HepG2 (cell line): Measurements from ENCODE around the gene ARFGEF3. TPM values are rescaled to one million over a fixed set of nuclear protein-coding genes. Genes with fewer than 3 reads are reported as not detected.

Experiments used
- ATAC-seq: fragments of 200-7000 bp; cut with Tn5 transposase; 3 replicates; pipeline ENCODE4 v1.9.1; 2020; ENCODE audit warnings: mild to moderate bottlenecking, moderate library complexity
- BruUV-seq: library from RNA; stranded (reverse); fragments of 400-500 nt; replicated peaks from 2 replicates; lab custom pipeline; 2021; lab: Mats Ljungman, UMichigan
- CTCF ChIA-PET: fragments of 300-600 bp; formaldehyde crosslinking; extraction: SDS; loops from one replicate; lab custom pipeline; 2021; ENCODE audit warnings: low total read pairs, inconsistent platforms, low intra/inter-chr PET ratio; lab: Yijun Ruan, JAX
- POLR2A ChIA-PET: fragments of 350-600 bp; sonication (Branson Sonifier 250); formaldehyde crosslinking; loops from one replicate; lab custom pipeline; 2020; ENCODE audit warnings: antibody characterized with exemption, inconsistent platforms; lab: Yijun Ruan, JAX
- DNase-seq: peaks from one replicate; pipeline ENCODE4 v3.0.0-alpha.2; 2015; ENCODE audit warnings: low spot score
- FAIRE-seq: peaks from 3 replicates; lab custom pipeline; 2011; peaks lifted over from hg19 to GRCh38; lab: Jason Lieb, UNC
- H2AFZ ChIP-seq: one replicate; pipeline ENCODE4 v1.6.1; 2011; ENCODE audit warnings: low read length, inconsistent platforms
- H3K27ac ChIP-seq: fragments of 300-600 bp; 3 replicates; pipeline ENCODE4 v1.8.0; 2011; ENCODE audit warnings: mixed run types, mild to moderate bottlenecking, mixed read lengths, low read length, inconsistent platforms; ENCODE audit not compliant: insufficient read depth; ENCODE audit errors: extremely low read length
- H3K27me3 ChIP-seq, 2 experiments: fragments of 200-600 bp in 1 of 2; 2 replicates in 1 of 2; 3 replicates in 1 of 2; pipeline versions ENCODE4 v1.6.0 to v1.8.0; 2011; ENCODE audit warnings: low read length in 2 of 2, mild to moderate bottlenecking in 2 of 2, moderate library complexity in 2 of 2, inconsistent platforms in 1 of 2; ENCODE audit not compliant: insufficient read depth in 2 of 2, control insufficient read depth in 1 of 2
- H3K36me3 ChIP-seq, 2 experiments: fragments of 200-600 bp in 1 of 2; replicated peaks in 1 of 2; 2 replicates in 1 of 2; 3 replicates in 1 of 2; pipeline versions ENCODE4 v1.5.1 to v1.8.0; 2011; ENCODE audit warnings: low read length in 2 of 2, inconsistent platforms in 1 of 2; ENCODE audit not compliant: insufficient read depth in 2 of 2, control insufficient read depth in 1 of 2
- H3K4me1 ChIP-seq: 2 replicates; pipeline ENCODE4 v1.5.1; 2012; ENCODE audit warnings: low read length, inconsistent platforms; ENCODE audit not compliant: insufficient read depth
- H3K4me2 ChIP-seq: 2 replicates; pipeline ENCODE4 v1.6.0; 2011; ENCODE audit warnings: low read depth, low read length, inconsistent platforms
- H3K4me3 ChIP-seq, 3 experiments: fragments of 200-600 bp in 1 of 3; sonication (generic), shearing (Covaris generic) in 1 of 3; replicated peaks in 1 of 3; 2 replicates each; pipeline ENCODE4 v1.5.1; 2011 to 2016; ENCODE audit warnings: low read length in 3 of 3, inconsistent platforms in 2 of 3, low read depth in 2 of 3, mild to moderate bottlenecking in 2 of 3, control low read depth in 1 of 3, mixed read lengths in 1 of 3; ENCODE audit not compliant: insufficient read depth in 1 of 3
- H3K79me2 ChIP-seq: one replicate; pipeline ENCODE4 v1.6.1; 2011; ENCODE audit warnings: low read length, inconsistent platforms; ENCODE audit not compliant: insufficient read depth
- H3K9ac ChIP-seq: 2 replicates; pipeline ENCODE4 v1.6.0; 2011; ENCODE audit warnings: mild to moderate bottlenecking, low read depth, low read length, inconsistent platforms; ENCODE audit not compliant: insufficient read depth
- H3K9me3 ChIP-seq: 2 replicates; pipeline ENCODE4 v1.5.1; 2012; ENCODE audit warnings: mild to moderate bottlenecking, low read length
- H4K20me1 ChIP-seq: 2 replicates; pipeline ENCODE4 v1.6.0; 2011; ENCODE audit warnings: inconsistent platforms, mild to moderate bottlenecking, low read length, moderate library complexity; ENCODE audit not compliant: insufficient read depth
- ELF1 ChIP-seq: sonication (generic); formaldehyde crosslinking; IDR thresholded peaks from 2 replicates; pipeline ENCODE4 v1.4.0; 2020; ENCODE audit warnings: missing genetic modification reagents
- IKZF4 ChIP-seq: sonication (generic); formaldehyde crosslinking; IDR thresholded peaks from 2 replicates; pipeline ENCODE4 v1.5.1; 2020; ENCODE audit warnings: borderline replicate concordance, mild to moderate bottlenecking, low read depth, missing genetic modification reagents; ENCODE audit errors: not compliant biosample characterization
- IKZF5 ChIP-seq: IDR thresholded peaks from 2 replicates; pipeline ENCODE4 v1.6.1; 2018; ENCODE audit warnings: missing genetic modification reagents, mild to moderate bottlenecking, missing compliant biosample characterization
- ZNF263 ChIP-seq: sonication (generic); formaldehyde crosslinking; IDR thresholded peaks from 2 replicates; pipeline ENCODE4 v1.4.0; 2020; ENCODE audit warnings: missing genetic modification reagents
- ZNF484 ChIP-seq: sonication (generic); formaldehyde crosslinking; IDR thresholded peaks from 2 replicates; pipeline ENCODE4 v1.5.1; 2020; ENCODE audit warnings: mild to moderate bottlenecking, low read depth, missing genetic modification reagents, borderline replicate concordance
- ZNF674 ChIP-seq: sonication (generic); formaldehyde crosslinking; IDR thresholded peaks from 2 replicates; pipeline ENCODE4 v1.5.0; 2020; ENCODE audit warnings: low read depth, mild to moderate bottlenecking, missing genetic modification reagents
- ZUFSP ChIP-seq: sonication (generic); formaldehyde crosslinking; IDR thresholded peaks from 2 replicates; pipeline ENCODE4 v1.9.0; 2021; ENCODE audit warnings: missing genetic modification reagents, mild to moderate bottlenecking, borderline replicate concordance
- WGBS: methylation state at CpG from one replicate; pipeline ENCODE4 v1.1.6; 2017; ENCODE audit warnings: low lambda C conversion rate; 5-methylcytosine and 5-hydroxymethylcytosine counted together
- in situ Hi-C: cut with HindIII; loops from 2 replicates; pipeline ENCODE4 v1.10.0; 2017; ENCODE audit warnings: low pct_unique_long_range_greater_than_20kb; ENCODE audit not compliant: extremely low pct_ligation_motif_present
- intact Hi-C: fragments of 100-400 bp; cut with micrococcal nuclease; formaldehyde crosslinking; loops from one replicate; pipeline ENCODE4 v1.10.0; 2022; ENCODE audit not compliant: unreplicated experiment
- polyA plus RNA-seq, 8 experiments: library from polyadenylated mRNA; depleted of rRNA in 3 of 8; stranded (reverse) in 7 of 8; unstranded in 1 of 8; fragments of >200 nt; fragmentation: Illumina TruSeq in 4 of 8; extraction: Trizol in 4 of 8; gene quantifications; 2 replicates each; pipeline versions ENCODE4 v1.2.1 to v1.2.3, GENCODE V29; 2011 to 2016; ENCODE audit warnings: low read depth in 4 of 8, missing spikeins in 1 of 8, mixed read lengths in 1 of 8; ENCODE audit not compliant: insufficient read depth in 1 of 8
- total RNA-seq, 5 experiments: library from RNA; depleted of rRNA; stranded (reverse); fragments of >200 nt; fragmentation: Illumina TruSeq; extraction: Trizol; gene quantifications; 2 replicates each; pipeline ENCODE4 v1.2.3, GENCODE V29; 2016; ENCODE audit warnings: low read depth in 1 of 5

ARFGEF3 gene
- total and polyA plus RNA-seq, 2 of the 13 experiments (the other 11 are each of a cell fraction or from before 2014, with no cell fraction given): 0.60 to 2.6 TPM

GRCh38 chr6:138240476-138241245 lies 78.9 kb downstream of the ARFGEF3 start:
- CTCF ChIA-PET: no interaction called here
- no peak overlapping the region for H3K9ac ChIP-seq
- intact Hi-C loops: no loop called here

More at GRCh38 chr6:138240476-138241245, 78.9 kb downstream of the ARFGEF3 start:
- no peak for ATAC-seq
- no peaks in the 10 kb centered on the region for H3K36me3 ChIP-seq
- H3K9me3 ChIP-seq: no peaks in the 10 kb centered on the region
- POLR2A ChIA-PET: no interaction called here
- TF ChIP-seq ZNF263 (no peak), ZNF674 (no peak), IKZF4 (CRISPR knock-in tag) (no peak), ZUFSP (CRISPR knock-in tag) (no peak), ZNF484 (CRISPR knock-in tag) (no peak), IKZF5 (CRISPR knock-in tag) (no peak), ELF1 (CRISPR knock-in tag) (no peak)
- no peaks in the 10 kb centered on the region for H3K79me2 ChIP-seq
- in situ Hi-C loops: no loop called here
- H3K4me2 ChIP-seq: no peak overlapping the region
- no peak for FAIRE-seq
- no peak overlapping the region for H3K27ac ChIP-seq
- no peak for DNase-seq
- WGBS: 89% methylated on average over 13 of the region's 13 CpGs
- H3K4me1 ChIP-seq: no peaks in the 10 kb centered on the region
- H2AFZ ChIP-seq: no peak overlapping the region
- H3K4me3 ChIP-seq: no peak overlapping the region
- BruUV-seq: no TSS peak
- no peaks in the 10 kb centered on the region for H4K20me1 ChIP-seq
- no peaks in the 10 kb centered on the region for H3K27me3 ChIP-seq
